ENCODE data around the gene OLA1. TPM values are rescaled to one million over a fixed set of nuclear protein-coding genes. Genes with fewer than 3 reads are reported as not detected.

The OLA1 gene
- total and polyA plus RNA-seq, 7 donors = 51.5 to 99.6 (median 67.6) TPM

- Histone ChIP-seq H3K27me3 (no peaks in the 10 kb centered on the region), H3K36me3 (peaks cover 0 to 7% (median 0%) of the 10 kb centered on the region in 4 donors), H3K4me1 (peaks cover 0 to 19% (median 9%) of the 10 kb centered on the region in 4 donors), H3K4me3 (no peak overlapping the region), H3K9me3 (no peaks in the 10 kb centered on the region), H3K27ac (no peak overlapping the region)
- no peak for DNase-seq
- WGBS, 2 donors = 94% methylated on average over 3 of the region's 3 CpGs
- intact Hi-C loops (cut with DNase I) = loop anchor here (5.0 kb wide), 2 partner anchors 92 to 278 kb away; partner anchors contain the start of gene SP3
- no peak for TF ChIP-seq POLR2AphosphoS5 (IDR thresholded peaks at IDR 0.05)
Observed at GRCh38 chr2:174245065-174245464, 3.3 kb downstream of the OLA1 start.

DNA sequence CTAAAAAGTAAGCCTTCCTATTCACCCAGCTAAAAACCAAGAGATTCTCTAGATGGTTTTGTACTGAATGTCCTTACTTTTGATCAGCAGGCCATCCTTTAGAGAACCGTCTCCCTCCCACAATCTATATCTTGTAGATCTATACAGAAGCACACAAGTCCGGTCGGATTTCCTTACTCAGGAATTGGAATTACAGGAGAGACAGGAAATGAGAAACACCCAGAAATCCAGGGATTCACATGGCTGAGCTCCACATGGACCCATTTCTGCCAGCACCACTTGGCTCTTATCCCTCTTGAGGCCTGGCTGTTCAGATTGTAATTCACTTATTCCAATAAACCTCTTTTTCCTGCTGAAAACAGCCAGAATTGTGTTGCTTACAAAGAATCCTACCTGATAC is 4.5 kb downstream of the OLA1 start:
- peaks cover 0 to 7% (median 0%) of the 10 kb centered on the region in 4 donors for H3K36me3 ChIP-seq
- intact Hi-C loops (cut with DNase I) = no loop called here
- WGBS, 2 donors = 90 to 92% methylated on average over 3 of the region's 3 CpGs
- no peak for TF ChIP-seq POLR2AphosphoS5 (IDR thresholded peaks at IDR 0.05)
- TF ChIP-seq, protein P1, sequence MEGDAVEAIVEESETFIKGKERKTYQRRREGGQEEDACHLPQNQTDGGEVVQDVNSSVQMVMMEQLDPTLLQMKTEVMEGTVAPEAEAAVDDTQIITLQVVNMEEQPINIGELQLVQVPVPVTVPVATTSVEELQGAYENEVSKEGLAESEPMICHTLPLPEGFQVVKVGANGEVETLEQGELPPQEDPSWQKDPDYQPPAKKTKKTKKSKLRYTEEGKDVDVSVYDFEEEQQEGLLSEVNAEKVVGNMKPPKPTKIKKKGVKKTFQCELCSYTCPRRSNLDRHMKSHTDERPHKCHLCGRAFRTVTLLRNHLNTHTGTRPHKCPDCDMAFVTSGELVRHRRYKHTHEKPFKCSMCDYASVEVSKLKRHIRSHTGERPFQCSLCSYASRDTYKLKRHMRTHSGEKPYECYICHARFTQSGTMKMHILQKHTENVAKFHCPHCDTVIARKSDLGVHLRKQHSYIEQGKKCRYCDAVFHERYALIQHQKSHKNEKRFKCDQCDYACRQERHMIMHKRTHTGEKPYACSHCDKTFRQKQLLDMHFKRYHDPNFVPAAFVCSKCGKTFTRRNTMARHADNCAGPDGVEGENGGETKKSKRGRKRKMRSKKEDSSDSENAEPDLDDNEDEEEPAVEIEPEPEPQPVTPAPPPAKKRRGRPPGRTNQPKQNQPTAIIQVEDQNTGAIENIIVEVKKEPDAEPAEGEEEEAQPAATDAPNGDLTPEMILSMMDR (IDR thresholded peaks at IDR 0.05) = no peak
- TF ChIP-seq EP300 (IDR thresholded peaks at IDR 0.05) = no peak
- TF ChIP-seq POLR2A (IDR thresholded peaks at IDR 0.05) = no peak
- H3K9me3 ChIP-seq = no peaks in the 10 kb centered on the region
- DNase-seq = no peak
- H3K4me3 ChIP-seq = no peak overlapping the region
- no peaks in the 10 kb centered on the region for H3K27me3 ChIP-seq
- H3K27ac ChIP-seq = no peak overlapping the region
- H3K4me1 ChIP-seq = peaks cover 0 to 15% (median 5%) of the 10 kb centered on the region in 4 donors

DNA sequence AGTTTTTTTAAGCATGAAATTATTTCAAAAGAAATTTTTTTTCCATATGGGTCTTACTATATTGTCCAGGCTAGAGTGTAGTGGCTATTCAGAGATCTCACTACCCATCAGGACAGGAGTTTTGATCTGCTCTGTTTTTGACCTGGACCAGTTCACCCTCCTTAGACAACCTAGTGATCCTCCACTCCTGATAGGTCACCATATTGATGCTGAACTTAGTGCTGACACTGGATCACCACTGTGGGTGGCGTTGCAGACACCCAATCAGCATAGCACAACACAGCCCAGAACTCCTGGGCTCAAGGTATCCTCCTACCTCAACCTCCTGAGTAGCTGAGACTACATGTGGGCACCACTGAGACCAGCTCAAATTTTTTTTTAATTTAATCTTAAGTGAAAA is 8.2 kb downstream of the OLA1 start:
- Histone ChIP-seq H3K27ac (no peak overlapping the region), H3K27me3 (no peaks in the 10 kb centered on the region), H3K9me3 (no peaks in the 10 kb centered on the region), H3K36me3 (peaks cover 0 to 7% (median 0%) of the 10 kb centered on the region in 4 donors), H3K4me1 (peaks cover 0 to 10% (median 6%) of the 10 kb centered on the region in 4 donors), H3K4me3 (no peak overlapping the region)
- 95 to 100% methylated on average over 1 of the region's 1 CpG for WGBS, 2 donors
- intact Hi-C loops (cut with DNase I) = no loop called here
- TF ChIP-seq, protein P1 (IDR thresholded peaks at IDR 0.05) = no peak
- no peak for TF ChIP-seq EP300 (IDR thresholded peaks at IDR 0.05)
- TF ChIP-seq POLR2A (IDR thresholded peaks at IDR 0.05) = no peak
- no peak for TF ChIP-seq POLR2AphosphoS5 (IDR thresholded peaks at IDR 0.05)
- no peak for DNase-seq

GRCh38 chr2:174236429-174236828 is 11.9 kb downstream of the OLA1 start:
- Histone ChIP-seq H3K4me3 (no peak overlapping the region), H3K36me3 (no peaks in the 10 kb centered on the region), H3K27ac (no peak overlapping the region), H3K4me1 (peaks cover 0 to 10% (median 6%) of the 10 kb centered on the region in 4 donors), H3K27me3 (no peaks in the 10 kb centered on the region), H3K9me3 (no peaks in the 10 kb centered on the region)
- WGBS, 2 donors = 89 to 96% methylated on average over 3 of the region's 3 CpGs
- intact Hi-C loops (cut with DNase I) = no loop called here
- DNase-seq = no peak
- TF ChIP-seq EP300 (IDR thresholded peaks at IDR 0.05) = no peak
- TF ChIP-seq, protein P1 (IDR thresholded peaks at IDR 0.05) = no peak
- TF ChIP-seq POLR2AphosphoS5 (IDR thresholded peaks at IDR 0.05) = no peak
- TF ChIP-seq POLR2A (IDR thresholded peaks at IDR 0.05) = no peak

GRCh38 chr2:174235680-174236079 is 12.7 kb downstream of the OLA1 start:
- DNase-seq = no peak
- no peaks in the 10 kb centered on the region for H3K9me3 ChIP-seq
- intact Hi-C loops (cut with DNase I) = no loop called here
- WGBS, 2 donors = 88 to 92% methylated on average over 4 of the region's 4 CpGs
- H3K27ac ChIP-seq = no peak overlapping the region
- H3K36me3 ChIP-seq = no peaks in the 10 kb centered on the region
- peaks cover 0 to 10% (median 6%) of the 10 kb centered on the region in 4 donors for H3K4me1 ChIP-seq
- no peak overlapping the region for H3K4me3 ChIP-seq
- TF ChIP-seq EP300 (IDR thresholded peaks at IDR 0.05) (no peak), POLR2AphosphoS5 (IDR thresholded peaks at IDR 0.05) (no peak), POLR2A (IDR thresholded peaks at IDR 0.05) (no peak)
- TF ChIP-seq, protein P1 (IDR thresholded peaks at IDR 0.05) = no peak
- H3K27me3 ChIP-seq = no peaks in the 10 kb centered on the region

Measured in sigmoid colon (tissue), 7 donors.